NCI-H1105 treated with DMSO at 0.1 percent for 48 hours (cell line): Measurements from ENCODE around the gene FXR2.

Source experiments
- DNase-seq: peaks from one replicate; lab custom pipeline; 2025; lab: John Stamatoyannopoulos, UW

Gene FXR2

GRCh38 chr17:7570351-7570750, 44.3 kb downstream of the FXR2 start:
- no peak for DNase-seq

- no peak for DNase-seq
Measured at GRCh38 chr17:7569571-7569970, 45.1 kb downstream of the FXR2 start.

GRCh38 chr17:7563115-7563869, 51.4 kb downstream of the FXR2 start:
- DNase-seq = no peak

GRCh38 chr17:7562208-7562605, 52.5 kb downstream of the FXR2 start:
- DNase-seq = no peak

- DNase-seq = peak; percentile 86
Measured at GRCh38 chr17:7561589-7562207, 53.0 kb downstream of the FXR2 start, which contains the start of gene SENP3. SENP3 (plus strand) TSS chr17:7561919; CDS start chr17:7563077, 1,158 bp downstream.

GRCh38 chr17:7561028-7561575, 53.6 kb downstream of the FXR2 start:
- DNase-seq = peak; percentile 92

- no peak for DNase-seq
Measured at GRCh38 chr17:7560172-7561027, 54.3 kb downstream of the FXR2 start.

GRCh38 chr17:7559320-7560171, 55.2 kb downstream of the FXR2 start:
- no peak for DNase-seq

GRCh38 chr17:7558544-7559319, 56.0 kb downstream of the FXR2 start, which contains the start of gene TNFSF13:
TNFSF13 (plus strand) TSS chr17:7558750; CDS start chr17:7559040, 290 bp downstream.
- DNase-seq = peak; percentile 23

- DNase-seq = peak; percentile 83
Measured at GRCh38 chr17:7557775-7558543, 56.7 kb downstream of the FXR2 start.

- DNase-seq = no peak
Measured at GRCh38 chr17:7557147-7557764, 57.4 kb downstream of the FXR2 start.

- no peak for DNase-seq
Measured at GRCh38 chr17:7556627-7557026, 58.1 kb downstream of the FXR2 start.

GRCh38 chr17:7555320-7555948, 59.3 kb downstream of the FXR2 start:
- no peak for DNase-seq

GRCh38 chr17:7553356-7553755, 61.3 kb downstream of the FXR2 start:
- no peak for DNase-seq

- DNase-seq = no peak
Measured at GRCh38 chr17:7552621-7553051, 62.1 kb downstream of the FXR2 start.

- DNase-seq = no peak
Measured at GRCh38 chr17:7551396-7551795, 63.3 kb downstream of the FXR2 start.

GRCh38 chr17:7550344-7550743, 64.4 kb downstream of the FXR2 start:
- DNase-seq = no peak

- DNase-seq = no peak
Measured at GRCh38 chr17:7549401-7550055, 65.2 kb downstream of the FXR2 start.
